GM18520 (cell line): Measurements from ENCODE around the gene RAPGEF1.
"Not testable (repeated sequence)": the region's sequence is repeated elsewhere in the genome, so short reads cannot be mapped to it uniquely, and the experiment has no call there.

ENCODE experiments used
- ATAC-seq: cut with Tn5 transposase; IDR thresholded peaks from one replicate; pipeline ENCODE4 v1.9.1; 2021; ENCODE audit not compliant: unreplicated experiment

Gene RAPGEF1, protein sequence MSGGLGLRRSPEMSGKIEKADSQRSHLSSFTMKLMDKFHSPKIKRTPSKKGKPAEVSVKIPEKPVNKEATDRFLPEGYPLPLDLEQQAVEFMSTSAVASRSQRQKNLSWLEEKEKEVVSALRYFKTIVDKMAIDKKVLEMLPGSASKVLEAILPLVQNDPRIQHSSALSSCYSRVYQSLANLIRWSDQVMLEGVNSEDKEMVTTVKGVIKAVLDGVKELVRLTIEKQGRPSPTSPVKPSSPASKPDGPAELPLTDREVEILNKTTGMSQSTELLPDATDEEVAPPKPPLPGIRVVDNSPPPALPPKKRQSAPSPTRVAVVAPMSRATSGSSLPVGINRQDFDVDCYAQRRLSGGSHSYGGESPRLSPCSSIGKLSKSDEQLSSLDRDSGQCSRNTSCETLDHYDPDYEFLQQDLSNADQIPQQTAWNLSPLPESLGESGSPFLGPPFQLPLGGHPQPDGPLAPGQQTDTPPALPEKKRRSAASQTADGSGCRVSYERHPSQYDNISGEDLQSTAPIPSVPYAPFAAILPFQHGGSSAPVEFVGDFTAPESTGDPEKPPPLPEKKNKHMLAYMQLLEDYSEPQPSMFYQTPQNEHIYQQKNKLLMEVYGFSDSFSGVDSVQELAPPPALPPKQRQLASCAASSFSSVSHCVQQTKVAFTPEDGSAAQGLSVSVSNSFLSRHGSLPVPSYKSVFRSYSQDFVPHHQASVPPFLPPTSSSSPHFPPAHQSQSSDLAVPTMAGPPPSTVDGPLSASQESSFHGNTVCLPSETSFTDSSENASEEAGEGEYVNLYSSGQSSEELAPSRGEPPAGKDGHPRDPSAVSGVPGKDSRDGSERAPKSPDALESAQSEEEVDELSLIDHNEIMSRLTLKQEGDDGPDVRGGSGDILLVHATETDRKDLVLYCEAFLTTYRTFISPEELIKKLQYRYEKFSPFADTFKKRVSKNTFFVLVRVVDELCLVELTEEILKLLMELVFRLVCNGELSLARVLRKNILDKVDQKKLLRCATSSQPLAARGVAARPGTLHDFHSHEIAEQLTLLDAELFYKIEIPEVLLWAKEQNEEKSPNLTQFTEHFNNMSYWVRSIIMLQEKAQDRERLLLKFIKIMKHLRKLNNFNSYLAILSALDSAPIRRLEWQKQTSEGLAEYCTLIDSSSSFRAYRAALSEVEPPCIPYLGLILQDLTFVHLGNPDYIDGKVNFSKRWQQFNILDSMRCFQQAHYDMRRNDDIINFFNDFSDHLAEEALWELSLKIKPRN (N-terminal part only)

DNA sequence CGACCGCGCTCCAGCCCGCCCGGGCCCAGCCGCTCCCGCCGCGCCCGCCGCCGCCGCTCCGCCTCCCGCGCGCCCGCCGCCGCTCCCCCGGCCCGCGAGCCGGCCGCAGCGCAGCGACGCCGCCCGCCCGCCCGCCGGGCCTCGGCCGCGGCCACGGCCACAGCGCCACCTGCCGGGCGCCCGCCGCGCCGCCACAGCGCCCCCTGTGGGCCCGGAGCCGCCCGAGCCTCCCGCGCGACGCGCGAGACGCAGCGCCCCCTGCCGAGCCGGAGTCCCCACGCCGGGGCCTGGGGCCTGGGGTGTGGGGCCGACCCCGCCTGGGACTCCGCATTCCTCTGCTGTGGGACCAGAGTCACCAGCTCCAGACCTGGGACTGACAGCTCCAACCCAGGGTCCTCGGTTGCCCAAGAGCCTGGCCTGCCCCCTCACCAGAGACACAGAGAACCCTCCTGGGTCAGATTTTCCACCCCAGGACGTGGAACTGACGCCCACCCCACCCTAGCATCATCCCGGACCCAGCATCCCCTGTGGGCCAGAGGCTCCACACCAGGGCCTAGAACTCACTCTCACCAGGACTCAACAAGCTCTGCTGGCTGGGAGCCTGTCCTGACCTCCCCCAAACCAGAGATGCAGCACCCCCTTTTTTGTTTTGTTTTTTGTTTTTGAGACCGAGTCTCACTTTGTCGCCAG is at the start of gene RAPGEF1:
RAPGEF1 (minus strand) TSS at position 118 of the 690 bp plus-strand sequence. CDS start 246 bp downstream, outside the sequence.
- ATAC-seq: peak; percentile 49

DNA sequence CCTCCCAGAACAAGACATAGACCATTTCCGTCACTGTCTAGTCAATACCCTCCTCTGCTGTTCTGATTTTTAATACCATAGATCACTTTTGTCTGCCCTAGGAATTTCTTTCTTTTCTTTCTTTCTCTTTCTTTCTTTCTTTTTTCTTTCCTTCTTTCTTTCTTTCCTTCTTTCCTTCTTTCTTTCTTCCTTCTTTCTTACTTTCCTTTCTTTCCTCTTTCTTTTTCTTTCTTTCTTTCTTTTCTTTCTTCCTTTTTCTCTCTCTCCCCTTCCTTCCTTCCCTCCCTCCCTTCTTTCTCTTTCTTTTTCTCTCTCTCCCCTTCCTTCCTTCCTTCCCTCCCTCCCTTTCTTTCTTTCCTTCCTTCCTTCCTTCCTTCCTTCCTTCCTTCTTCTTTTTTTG is 49.0 kb upstream of the RAPGEF1 start:
- ATAC-seq: no peak

DNA sequence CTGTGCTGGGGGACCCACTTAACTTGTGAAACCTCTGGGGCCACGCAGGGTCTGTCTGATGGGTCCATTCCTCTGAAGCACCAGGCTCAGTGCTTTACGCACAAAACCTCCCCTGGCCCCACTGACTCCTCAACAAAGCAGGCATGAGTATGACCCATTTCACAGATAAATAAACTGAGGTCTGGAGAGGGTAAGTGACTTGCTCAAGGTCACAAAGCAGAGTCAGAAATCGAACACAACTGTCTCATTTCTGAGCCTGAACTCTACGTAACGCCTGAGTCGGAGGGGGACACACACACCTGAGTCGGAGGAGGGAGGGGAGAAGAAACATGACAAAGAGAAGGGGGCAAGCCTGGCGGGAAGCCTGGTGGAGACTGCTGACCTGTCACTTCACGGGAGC is 48.0 kb upstream of the RAPGEF1 start:
- no peak for ATAC-seq

DNA sequence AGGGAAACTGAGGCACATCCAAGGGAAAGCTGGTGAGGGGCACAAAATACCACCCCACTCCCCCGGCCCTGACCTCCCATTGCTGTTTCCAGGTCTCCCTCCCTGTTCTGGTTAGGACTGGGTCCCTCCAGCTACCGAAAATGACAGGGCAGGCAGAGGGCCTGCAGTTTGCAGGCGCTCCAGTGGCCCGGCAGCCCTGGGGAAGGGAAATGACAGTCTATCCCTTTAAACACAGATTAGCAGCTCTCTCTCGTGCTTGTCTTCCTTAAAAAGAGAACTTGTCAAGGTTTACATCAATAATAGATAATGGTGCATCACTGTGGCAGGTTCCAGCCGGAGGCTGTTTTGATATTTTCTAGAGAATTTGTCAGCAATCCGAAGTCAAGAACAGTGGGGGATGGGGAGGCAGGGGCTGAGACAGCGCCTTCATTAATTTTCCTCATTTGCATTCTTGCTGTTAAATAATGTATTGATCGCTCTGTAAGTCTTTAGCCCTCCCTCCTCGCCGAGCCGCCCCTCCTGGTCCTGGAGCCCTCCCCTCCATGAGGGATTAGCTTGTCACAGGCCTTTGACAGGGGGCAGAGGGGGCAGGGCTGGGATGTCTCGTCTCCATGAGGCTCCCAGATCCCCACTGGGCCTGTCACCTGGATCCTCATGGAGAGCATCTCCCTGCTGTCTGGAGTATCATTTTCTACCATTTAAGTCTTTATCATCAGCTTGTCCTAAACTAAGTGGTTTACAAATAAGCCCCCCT is 45.0 kb upstream of the RAPGEF1 start:
- ATAC-seq: no peak

DNA sequence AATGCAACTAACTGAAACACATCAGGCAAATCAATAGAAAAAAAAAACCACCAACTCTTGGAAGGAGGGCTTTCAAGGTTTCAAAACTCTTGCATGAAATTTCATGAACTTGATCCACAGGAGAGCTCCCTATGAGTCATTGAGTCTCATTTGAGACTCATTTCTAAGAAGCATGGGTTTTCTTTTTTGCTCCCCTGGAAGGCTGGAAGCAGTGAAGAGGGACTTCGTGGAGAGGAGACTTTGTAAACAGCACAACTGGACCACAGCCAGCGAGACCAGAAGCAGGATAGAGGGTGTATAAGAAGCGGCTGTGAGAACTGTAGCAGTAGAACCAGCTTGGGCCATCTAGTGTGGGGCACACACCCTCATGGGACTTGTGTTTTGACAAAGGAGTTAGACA is 41.2 kb upstream of the RAPGEF1 start:
- no peak for ATAC-seq

DNA sequence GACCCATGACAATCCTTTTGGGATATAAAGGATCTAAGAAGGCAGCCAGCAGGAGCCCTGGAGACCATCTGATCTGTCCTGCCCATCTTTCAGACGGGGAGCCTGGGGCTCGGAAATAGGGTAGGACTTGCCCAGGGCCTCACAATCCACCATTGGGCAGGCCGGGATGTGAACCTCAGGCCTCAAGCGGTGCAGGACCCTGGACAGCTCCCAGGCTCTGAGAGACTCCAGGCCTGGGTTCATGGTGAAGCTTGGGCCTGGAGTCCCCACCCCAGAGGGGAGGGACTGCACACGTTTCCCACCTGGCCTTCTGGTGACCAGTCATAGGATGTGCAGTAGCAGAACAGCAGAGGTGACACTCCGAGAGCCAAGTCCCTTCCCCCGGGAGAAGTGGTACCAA is 36.6 kb upstream of the RAPGEF1 start:
- no peak for ATAC-seq

DNA sequence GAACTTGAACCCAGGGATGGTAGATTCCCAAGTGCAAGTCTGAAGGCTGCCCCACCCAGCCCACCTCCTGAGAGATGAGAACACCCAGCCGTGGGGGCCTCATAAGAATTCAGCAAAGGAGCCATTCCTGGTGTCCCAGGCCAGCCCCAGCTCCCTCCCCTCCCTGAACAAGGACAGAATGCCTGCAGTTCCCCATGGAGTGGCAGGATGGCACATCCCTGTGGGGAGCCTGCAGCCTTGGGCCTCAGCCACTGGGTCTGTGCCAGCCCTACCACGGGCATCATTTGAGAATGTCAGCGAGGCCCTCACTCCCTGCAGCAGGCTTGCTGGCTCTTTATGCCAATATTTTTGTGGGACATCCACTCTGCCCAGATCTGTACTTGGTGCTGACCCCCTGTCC is 36.2 kb upstream of the RAPGEF1 start:
- no peak for ATAC-seq

DNA sequence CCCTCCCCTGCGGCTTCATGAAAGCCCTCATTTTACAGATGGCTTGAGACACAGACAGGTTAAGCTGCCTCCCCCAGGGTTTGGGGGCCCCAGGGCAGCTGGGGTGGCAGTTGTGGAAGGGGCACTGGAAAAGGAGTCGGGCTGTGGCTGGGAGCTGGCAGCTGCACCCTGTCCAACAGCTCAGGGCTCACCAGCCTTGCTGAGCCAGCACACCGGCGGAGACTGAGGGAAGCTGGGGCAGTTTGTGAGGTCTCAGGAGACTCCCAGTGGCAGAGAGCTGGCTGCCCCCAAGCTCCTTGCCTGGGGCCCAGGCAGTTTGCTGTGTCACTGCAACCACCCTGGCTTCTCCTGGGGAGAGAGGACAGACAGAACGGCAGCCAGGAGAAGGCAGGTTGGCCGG is 34.8 kb upstream of the RAPGEF1 start:
- no peak for ATAC-seq

DNA sequence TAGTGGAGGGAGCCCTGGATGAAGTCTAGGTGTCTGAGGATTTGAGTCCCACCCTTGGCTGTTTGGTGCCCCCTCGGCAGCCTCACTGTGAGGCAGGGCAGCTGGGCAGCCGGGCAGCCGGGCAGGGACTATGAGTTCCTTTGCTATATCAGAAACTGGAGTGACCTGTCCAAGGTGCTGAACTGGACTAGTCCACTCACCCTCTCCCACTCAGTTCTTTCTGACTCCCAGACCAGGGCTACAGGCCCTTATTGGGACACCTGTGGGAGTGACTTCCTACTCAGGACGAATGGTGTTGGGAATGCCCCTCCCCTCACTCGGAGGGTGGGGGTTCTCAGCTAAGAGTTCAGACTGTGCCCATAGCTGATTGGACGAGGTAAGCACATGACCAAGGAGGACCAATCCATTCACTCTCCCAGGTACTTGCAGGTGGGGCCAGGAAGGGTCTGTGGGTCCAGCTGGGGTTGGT is 34.1 kb upstream of the RAPGEF1 start:
- no peak for ATAC-seq

DNA sequence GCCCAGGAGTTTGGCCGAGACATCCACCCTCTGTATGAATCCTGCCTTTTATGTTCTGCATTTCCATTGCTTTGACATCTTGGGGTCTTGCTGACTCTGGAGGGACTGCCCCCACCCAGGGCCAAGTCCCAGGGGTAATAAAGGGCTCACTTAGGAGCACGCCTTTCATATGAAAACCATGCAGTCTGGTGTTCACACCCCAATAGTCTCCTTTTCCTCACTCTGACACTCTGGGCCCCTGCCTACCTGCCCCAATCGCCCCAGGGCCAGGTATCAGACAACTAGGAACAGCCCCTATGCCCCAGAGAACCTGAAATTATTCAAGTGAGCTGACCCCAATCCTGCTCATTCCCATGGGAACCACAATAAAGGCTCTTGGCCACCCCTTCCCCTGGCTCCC is 33.1 kb upstream of the RAPGEF1 start:
- no peak for ATAC-seq

DNA sequence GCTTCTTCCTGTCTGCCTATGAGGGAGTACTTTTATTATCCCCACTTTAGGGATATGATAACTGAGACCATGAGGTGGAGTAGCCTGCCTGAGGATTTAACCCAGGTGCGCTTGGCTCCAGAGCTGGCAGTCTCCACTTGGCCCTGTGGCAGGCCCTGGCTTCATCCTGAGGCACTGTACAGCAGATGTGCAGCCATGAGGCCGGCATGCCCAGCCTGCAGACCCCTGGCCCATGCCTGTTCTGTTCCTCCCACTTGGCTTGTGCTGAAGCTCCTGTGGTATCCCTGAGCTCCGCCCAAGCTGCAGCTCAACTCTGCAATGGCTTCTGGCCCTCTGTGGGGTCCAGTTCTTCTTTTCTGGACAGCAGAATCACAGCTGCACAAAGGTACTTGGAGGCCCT is 31.8 kb upstream of the RAPGEF1 start:
- ATAC-seq: no peak

DNA sequence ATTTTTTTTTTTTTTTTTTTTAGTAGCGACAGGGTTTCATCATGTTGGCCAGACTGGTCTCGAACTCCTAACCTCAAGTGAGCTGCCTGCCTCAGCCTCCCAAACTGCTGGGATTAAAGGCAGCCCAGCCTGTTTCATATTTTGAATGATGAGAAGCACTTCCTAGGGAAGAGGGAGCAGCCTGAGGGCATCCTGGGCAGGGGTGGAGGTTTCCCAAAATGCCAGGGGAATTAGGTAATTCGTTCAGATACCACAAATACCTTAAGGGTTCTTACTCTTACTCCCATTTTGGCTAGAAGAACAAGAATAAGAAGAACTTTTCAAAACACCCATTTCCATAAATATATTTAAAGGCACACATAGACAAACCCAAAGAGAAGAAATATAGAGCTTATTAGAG is 29.5 kb upstream of the RAPGEF1 start:
- ATAC-seq: no peak

DNA sequence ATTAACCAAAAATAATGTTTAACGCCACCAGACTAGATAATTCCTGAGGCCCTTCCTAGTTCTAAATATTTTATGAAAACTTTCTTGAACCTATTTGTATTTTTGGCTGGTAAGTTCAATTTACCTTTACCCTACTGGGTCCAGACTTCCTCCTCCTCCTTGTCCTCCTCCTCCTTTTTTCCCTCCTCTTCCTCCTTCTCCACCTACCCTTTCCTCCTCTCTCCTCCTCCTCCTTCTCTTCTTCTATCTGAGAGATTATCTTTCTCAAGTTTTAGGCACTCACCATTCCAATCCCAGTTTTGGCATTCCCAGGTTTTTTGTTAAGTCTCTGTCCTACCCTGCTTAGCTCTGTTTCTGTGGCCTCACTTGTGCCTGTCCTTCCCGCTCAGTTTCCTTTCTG is 24.7 kb upstream of the RAPGEF1 start:
- no peak for ATAC-seq

DNA sequence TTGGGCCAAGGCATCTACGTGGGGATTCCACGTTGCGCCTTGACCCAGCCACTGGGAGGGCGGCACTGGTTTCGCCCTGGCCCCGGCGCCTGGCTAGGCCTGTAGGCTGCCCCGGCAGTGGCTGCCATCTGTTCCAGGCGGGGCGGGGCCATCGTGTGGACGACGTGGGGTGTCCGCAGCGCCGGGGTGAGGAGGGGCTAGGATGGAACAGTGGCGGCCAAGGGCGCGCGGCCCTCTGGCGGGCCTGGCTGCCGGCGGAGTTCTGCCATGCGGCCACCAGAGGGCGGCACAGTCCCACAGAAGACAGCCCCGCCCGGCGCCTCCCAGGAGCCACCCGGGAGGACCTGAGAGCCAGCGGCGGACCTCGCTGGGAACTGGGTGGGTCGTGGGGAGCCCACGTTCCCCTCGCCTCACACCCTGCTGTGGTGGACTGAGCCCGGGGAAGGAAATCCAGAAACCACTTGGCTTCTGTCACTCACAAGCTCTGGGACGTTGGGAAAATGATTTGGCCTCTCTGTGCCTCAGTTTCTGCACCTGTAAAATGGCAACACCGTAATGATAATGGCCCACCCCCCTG is 22.6 kb upstream of the RAPGEF1 start:
- no peak for ATAC-seq

DNA sequence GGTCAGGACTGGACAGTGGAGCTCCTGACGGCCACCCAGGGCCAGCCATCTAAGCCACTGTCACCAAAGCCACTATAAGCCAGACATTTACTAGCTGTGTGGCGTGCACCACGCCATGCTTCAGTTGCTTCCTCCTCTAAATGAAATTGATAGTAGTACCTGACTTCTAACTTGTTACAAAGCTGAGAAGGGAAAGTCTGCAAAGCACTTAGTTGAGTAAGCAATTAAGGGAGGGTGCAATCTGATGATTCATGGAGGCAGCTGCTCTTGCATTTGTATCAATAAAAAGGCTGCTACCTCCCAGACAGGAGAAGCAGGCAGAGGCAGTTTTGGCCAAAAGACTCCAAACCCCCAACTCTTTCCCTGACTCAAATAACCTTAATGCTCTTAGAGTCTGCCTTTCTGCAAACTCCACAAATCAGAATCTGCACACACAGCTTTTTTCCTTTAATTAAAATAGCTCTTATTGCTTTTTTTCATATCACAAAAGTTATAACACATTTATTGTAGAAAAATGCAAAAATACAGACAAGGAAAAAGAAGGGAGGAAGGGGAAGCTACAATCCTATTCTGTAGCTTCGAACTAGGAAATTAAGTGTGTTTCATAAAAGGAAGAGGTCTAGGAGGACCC is 19.3 kb upstream of the RAPGEF1 start:
- no peak for ATAC-seq

DNA sequence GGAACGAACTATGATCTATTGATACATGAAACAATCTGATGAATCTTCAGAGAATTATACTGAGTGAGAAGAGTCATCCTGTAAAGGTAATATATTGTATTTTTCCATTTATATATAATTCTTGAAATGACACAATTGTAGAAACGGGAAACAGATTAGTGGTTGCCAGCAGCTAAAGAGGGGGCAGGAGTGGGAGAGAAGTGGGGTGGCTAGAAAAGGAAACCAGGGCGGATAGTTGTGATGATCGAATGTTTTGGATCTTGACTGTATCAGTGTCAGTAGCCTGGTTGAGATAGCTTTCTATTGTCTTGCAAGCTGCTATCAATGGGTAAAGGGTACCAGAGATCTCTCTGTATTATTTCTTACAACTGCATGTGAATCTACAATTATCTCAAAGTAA is 17.7 kb upstream of the RAPGEF1 start:
- no peak for ATAC-seq

DNA sequence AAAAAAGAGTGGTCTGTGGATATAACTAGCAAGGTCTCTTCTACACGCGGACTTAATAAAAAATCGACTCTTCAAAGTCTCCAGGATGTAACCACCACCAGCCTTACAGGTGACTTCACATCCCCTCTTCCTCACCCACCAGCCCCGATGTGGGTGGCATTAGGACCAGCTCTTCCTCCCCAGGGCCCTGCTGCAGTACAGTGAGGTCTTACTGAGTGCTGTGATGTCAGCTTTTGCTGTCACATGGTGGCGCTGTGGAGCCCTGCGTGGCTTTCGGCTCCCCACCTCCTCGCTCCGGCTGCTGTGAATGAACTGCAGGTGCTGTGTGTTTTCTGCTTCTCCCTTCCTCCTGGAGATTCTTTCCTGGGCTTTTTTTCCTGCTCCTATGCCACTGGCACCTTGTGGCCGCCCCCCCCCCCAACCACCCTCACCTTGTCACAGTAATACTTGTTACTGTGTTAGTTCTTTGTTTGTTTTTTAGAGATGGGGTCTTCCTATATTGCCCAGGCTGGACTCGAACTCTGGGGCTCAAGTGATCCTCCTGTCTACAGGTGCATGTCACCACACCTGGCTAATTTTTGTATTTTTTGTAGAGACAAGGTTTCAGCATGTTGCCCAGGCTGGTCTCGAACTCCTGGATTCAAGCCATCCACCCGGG is 15.8 kb upstream of the RAPGEF1 start:
- ATAC-seq: no peak

DNA sequence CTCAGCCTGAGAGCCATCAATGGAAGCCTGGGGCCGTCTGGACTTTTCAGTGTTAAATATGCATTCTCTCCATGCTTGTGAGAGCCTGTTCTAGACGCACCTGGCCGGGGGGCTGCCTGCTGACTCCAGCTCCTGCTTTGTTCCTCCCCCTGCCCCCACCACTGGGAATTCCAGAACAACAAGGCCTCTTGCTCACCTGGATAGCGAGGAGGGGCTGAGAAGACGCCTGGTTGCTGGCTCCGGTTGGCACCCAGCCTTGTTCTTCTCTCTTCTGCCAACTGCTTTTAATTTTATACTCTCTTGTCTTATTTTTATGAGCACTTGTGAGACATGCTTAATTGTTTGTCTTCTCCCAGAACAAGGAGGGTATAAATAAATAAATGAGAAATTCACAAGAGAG is 15.0 kb upstream of the RAPGEF1 start:
- ATAC-seq: no peak

DNA sequence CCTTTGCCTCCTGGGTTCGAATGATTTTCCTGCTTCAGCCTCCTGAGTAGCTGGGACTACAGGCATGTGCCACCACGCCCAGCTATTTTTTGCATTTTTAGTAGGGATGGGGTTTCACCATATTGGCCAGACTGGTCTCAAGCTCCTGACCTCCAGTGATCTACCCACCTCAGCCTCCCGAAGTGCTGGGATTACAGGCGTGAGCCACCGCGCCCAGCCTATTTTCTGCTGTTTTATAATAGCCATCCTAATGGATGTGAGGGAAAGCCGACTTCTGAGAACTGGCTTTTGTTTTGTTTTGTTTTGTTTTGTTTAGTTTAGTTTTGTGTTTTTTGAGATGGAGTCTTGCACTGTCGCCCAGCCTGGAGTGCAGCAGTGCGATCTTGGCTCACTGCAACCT is 13.9 kb upstream of the RAPGEF1 start:
- ATAC-seq: not testable (repeated sequence)
